Hepatocyte (in vitro differentiated cells): Measurements from ENCODE around the gene DSCAM. TPM values are rescaled to one million over a fixed set of nuclear protein-coding genes. Genes with fewer than 3 reads are reported as not detected.

Source experiments
- DNase-seq: peaks from one replicate; pipeline ENCODE4 v3.0.0-alpha.2; 2016; ENCODE audit warnings: low spot score
- H2AFZ ChIP-seq: fragments of 200-600 bp; sonication (generic); 2 replicates; pipeline ENCODE4 v1.6.0; 2016; ENCODE audit warnings: antibody characterized with exemption, mild to moderate bottlenecking
- H3K27ac ChIP-seq: fragments of 200-600 bp; sonication (generic); 2 replicates; pipeline ENCODE4 v1.5.1; 2016; ENCODE audit warnings: mild to moderate bottlenecking
- H3K27me3 ChIP-seq: fragments of 200-600 bp; sonication (generic); 2 replicates; pipeline ENCODE4 v1.6.1; 2016
- H3K36me3 ChIP-seq: fragments of 200-600 bp; sonication (generic); replicated peaks from 2 replicates; pipeline ENCODE4 v1.5.1; 2016; ENCODE audit warnings: low read depth; ENCODE audit not compliant: insufficient read depth
- H3K4me1 ChIP-seq: fragments of 200-600 bp; sonication (generic); 2 replicates; pipeline ENCODE4 v1.5.1; 2016; ENCODE audit warnings: mild to moderate bottlenecking, moderate library complexity; ENCODE audit not compliant: insufficient read depth
- H3K4me2 ChIP-seq: fragments of 200-600 bp; sonication (generic); 2 replicates; pipeline ENCODE4 v1.6.0; 2016
- H3K4me3 ChIP-seq: fragments of 200-600 bp; sonication (generic); 2 replicates; pipeline ENCODE4 v1.5.1; 2016; ENCODE audit warnings: mild to moderate bottlenecking
- H3K79me2 ChIP-seq: fragments of 200-600 bp; sonication (generic); 2 replicates; pipeline ENCODE4 v1.6.0; 2017; ENCODE audit warnings: mild to moderate bottlenecking
- H3K9me2 ChIP-seq: fragments of 200-600 bp; sonication (generic); replicated peaks from 2 replicates; pipeline ENCODE4 v1.6.0; 2017; ENCODE audit warnings: mild to moderate bottlenecking; ENCODE audit not compliant: insufficient read depth
- H3K9me3 ChIP-seq: fragments of 200-600 bp; sonication (generic); 2 replicates; pipeline ENCODE4 v1.5.1; 2016; ENCODE audit warnings: low read depth, mild to moderate bottlenecking
- H4K20me1 ChIP-seq: fragments of 200-600 bp; sonication (generic); 2 replicates; pipeline ENCODE4 v1.6.0; 2016; ENCODE audit warnings: mild to moderate bottlenecking; ENCODE audit not compliant: insufficient read depth, poor library complexity, severe bottlenecking
- EZH2 ChIP-seq: fragments of 200-600 bp; sonication (generic); IDR thresholded peaks from 2 replicates; pipeline ENCODE4 v1.6.1; 2016; ENCODE audit warnings: antibody characterized with exemption, mild to moderate bottlenecking, borderline replicate concordance
- EZH2phosphoT487 ChIP-seq: fragments of 200-600 bp; sonication (generic); IDR thresholded peaks from one replicate; pipeline ENCODE4 v1.6.1; 2018; ENCODE audit warnings: antibody characterized with exemption, mild to moderate bottlenecking, low read depth, moderate library complexity; ENCODE audit not compliant: unreplicated experiment, severe bottlenecking
- WGBS: methylation state at CpG from one replicate; pipeline ENCODE4 v1.1.6; 2016; ENCODE audit warnings: low lambda C conversion rate; ENCODE audit errors: missing lambda C conversion rate; 5-methylcytosine and 5-hydroxymethylcytosine counted together
- polyA plus RNA-seq: library from polyadenylated mRNA; unstranded; fragments of >200 nt; fragmentation: Nextera tagmentation; extraction: Ambion mirVana; gene quantifications from 2 replicates; pipeline ENCODE4 v1.2.1, GENCODE V29; 2016
- total RNA-seq: library from RNA; depleted of rRNA; stranded (reverse); fragments of >200 nt; gene quantifications from 2 replicates; pipeline ENCODE4 v1.2.3, GENCODE V29; 2014
- TF ChIP-seq, protein P1 (sequence below): fragments of 200-600 bp; sonication (generic); IDR thresholded peaks from 2 replicates; pipeline ENCODE4 v1.5.1; 2016; ENCODE audit warnings: antibody characterized with exemption, mild to moderate bottlenecking; ENCODE audit not compliant: poor library complexity

DSCAM gene
- total and polyA plus RNA-seq, 2 experiments from 2014 or later, result 0.33 TPM; not detected in 1

DNA sequence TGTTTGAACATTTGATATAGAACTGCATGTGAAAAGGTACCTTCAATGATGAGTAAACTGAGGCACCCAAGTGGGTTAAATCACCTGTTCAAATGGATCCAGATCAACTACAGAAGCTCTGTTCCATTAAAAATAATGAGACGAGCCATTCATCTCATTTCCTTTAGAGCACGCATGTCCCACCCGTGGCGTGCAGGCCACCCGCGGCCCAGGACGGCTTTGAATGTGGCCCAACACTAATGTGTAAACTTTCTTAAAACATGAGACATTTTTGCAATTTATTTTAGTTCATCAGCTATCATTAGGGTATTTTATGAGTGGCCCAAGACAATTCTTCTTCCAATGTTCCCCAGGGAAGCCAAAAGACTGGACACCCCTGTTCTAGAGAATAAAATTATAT, 381.6 kb downstream of the DSCAM start:
- no peak overlapping the region for H3K27ac ChIP-seq
- no peaks in the 10 kb centered on the region for H3K4me1 ChIP-seq
- peaks cover 8% of the 10 kb centered on the region for H3K27me3 ChIP-seq
- H3K79me2 ChIP-seq, result no peaks in the 10 kb centered on the region
- no peak overlapping the region for H2AFZ ChIP-seq
- H3K9me2 ChIP-seq, result no peaks in the 10 kb centered on the region
- H3K36me3 ChIP-seq, result no peaks in the 10 kb centered on the region
- DNase-seq, result no peak
- TF ChIP-seq EZH2 (no peak), EZH2phosphoT487 (no peak)
- TF ChIP-seq, protein P1, sequence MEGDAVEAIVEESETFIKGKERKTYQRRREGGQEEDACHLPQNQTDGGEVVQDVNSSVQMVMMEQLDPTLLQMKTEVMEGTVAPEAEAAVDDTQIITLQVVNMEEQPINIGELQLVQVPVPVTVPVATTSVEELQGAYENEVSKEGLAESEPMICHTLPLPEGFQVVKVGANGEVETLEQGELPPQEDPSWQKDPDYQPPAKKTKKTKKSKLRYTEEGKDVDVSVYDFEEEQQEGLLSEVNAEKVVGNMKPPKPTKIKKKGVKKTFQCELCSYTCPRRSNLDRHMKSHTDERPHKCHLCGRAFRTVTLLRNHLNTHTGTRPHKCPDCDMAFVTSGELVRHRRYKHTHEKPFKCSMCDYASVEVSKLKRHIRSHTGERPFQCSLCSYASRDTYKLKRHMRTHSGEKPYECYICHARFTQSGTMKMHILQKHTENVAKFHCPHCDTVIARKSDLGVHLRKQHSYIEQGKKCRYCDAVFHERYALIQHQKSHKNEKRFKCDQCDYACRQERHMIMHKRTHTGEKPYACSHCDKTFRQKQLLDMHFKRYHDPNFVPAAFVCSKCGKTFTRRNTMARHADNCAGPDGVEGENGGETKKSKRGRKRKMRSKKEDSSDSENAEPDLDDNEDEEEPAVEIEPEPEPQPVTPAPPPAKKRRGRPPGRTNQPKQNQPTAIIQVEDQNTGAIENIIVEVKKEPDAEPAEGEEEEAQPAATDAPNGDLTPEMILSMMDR, result no peak
- H4K20me1 ChIP-seq, result no peaks in the 10 kb centered on the region
- H3K4me2 ChIP-seq, result no peak overlapping the region
- H3K9me3 ChIP-seq, result no peaks in the 10 kb centered on the region
- H3K4me3 ChIP-seq, result no peak overlapping the region
- 93% methylated on average over 7 of the region's 7 CpGs for WGBS

DNA sequence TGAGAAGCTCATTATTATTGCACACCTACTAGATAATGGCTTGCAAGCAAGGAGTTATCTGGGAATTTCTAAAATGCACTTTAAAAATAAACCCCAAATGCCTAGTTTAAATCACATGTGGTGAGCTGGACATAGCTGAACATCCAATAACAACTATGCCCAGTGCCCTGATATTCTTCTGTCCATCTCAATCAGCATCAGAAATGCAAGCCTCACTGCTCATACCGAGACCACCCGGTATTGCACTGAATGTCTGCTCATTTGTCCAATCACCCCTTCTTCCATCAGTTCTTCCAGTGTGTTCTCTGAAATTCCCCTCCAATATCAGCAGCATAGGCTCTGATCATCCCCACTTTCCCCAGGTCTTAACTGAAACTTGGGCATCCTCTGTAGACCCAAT, 383.8 kb downstream of the DSCAM start:
- Histone ChIP-seq H3K4me1 (no peaks in the 10 kb centered on the region), H3K36me3 (no peaks in the 10 kb centered on the region), H3K27ac (no peak overlapping the region), H2AFZ (no peak overlapping the region), H3K9me2 (no peaks in the 10 kb centered on the region), H3K9me3 (no peaks in the 10 kb centered on the region), H3K79me2 (no peaks in the 10 kb centered on the region), H3K27me3 (peaks cover 7% of the 10 kb centered on the region), H3K4me3 (no peak overlapping the region), H4K20me1 (no peaks in the 10 kb centered on the region), H3K4me2 (no peak overlapping the region)
- no peak for TF ChIP-seq EZH2phosphoT487
- TF ChIP-seq EZH2, result no peak
- TF ChIP-seq, protein P1, result no peak
- WGBS, result 91% methylated on average over 2 of the region's 2 CpGs
- no peak for DNase-seq

DNA sequence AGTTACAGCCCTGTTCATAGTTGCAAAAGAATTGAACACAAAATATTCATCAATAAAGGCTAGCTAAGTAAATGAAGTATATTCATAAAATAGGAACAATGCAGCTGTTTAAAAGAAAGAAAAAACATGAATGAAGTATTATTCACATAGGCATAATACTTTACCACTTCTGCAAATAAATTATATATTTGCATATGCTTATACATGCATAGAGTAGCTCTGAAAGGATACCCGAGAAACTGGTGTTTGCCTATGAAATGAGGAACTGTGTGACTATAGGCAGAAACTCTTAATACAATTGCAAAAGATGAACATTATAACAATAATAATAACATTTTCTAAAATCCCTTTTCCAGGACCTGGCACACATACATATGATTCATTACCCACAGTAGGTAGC, 385.9 kb downstream of the DSCAM start:
- TF ChIP-seq EZH2phosphoT487 (no peak), EZH2 (no peak)
- TF ChIP-seq, protein P1, result no peak
- 83% methylated on average over 1 of the region's 1 CpG for WGBS
- no peak overlapping the region for H3K27ac ChIP-seq
- no peaks in the 10 kb centered on the region for H3K9me3 ChIP-seq
- H3K9me2 ChIP-seq, result no peaks in the 10 kb centered on the region
- peaks cover 5% of the 10 kb centered on the region for H3K27me3 ChIP-seq
- H4K20me1 ChIP-seq, result no peaks in the 10 kb centered on the region
- H2AFZ ChIP-seq, result no peak overlapping the region
- DNase-seq, result no peak
- no peaks in the 10 kb centered on the region for H3K36me3 ChIP-seq
- no peaks in the 10 kb centered on the region for H3K4me1 ChIP-seq
- no peaks in the 10 kb centered on the region for H3K79me2 ChIP-seq
- H3K4me3 ChIP-seq, result no peak overlapping the region
- no peak overlapping the region for H3K4me2 ChIP-seq

GRCh38 chr21:40457741-40458140, 389.2 kb downstream of the DSCAM start:
- Histone ChIP-seq H4K20me1 (no peaks in the 10 kb centered on the region), H3K4me2 (no peak overlapping the region), H2AFZ (no peak overlapping the region), H3K36me3 (no peaks in the 10 kb centered on the region), H3K4me1 (no peaks in the 10 kb centered on the region), H3K9me2 (no peaks in the 10 kb centered on the region), H3K27ac (no peak overlapping the region), H3K4me3 (no peak overlapping the region), H3K9me3 (no peaks in the 10 kb centered on the region), H3K79me2 (no peaks in the 10 kb centered on the region), H3K27me3 (peaks cover 5% of the 10 kb centered on the region)
- TF ChIP-seq EZH2 (no peak), EZH2phosphoT487 (no peak)
- TF ChIP-seq, protein P1, result no peak
- WGBS, result 87% methylated on average over 2 of the region's 2 CpGs
- no peak for DNase-seq
